Type B pancreatic cell (in vitro differentiated cells): Measurements from ENCODE around the gene CHD6. TPM values are rescaled to one million over a fixed set of nuclear protein-coding genes. Genes with fewer than 3 reads are reported as not detected.

ENCODE experiments used
- DNase-seq: peaks from one replicate; pipeline ENCODE4 v3.0.0; 2021; ENCODE audit warnings: mixed read lengths; ENCODE audit not compliant: unreplicated experiment; ENCODE audit errors: extremely low spot score
- H3K27ac Mint-ChIP-seq: 2 replicates; pipeline ENCODE4 v1.8.0; 2021; ENCODE audit warnings: mild to moderate bottlenecking, mixed read lengths
- H3K27me3 Mint-ChIP-seq: 2 replicates; pipeline ENCODE4 v1.8.0; 2021; ENCODE audit warnings: mixed read lengths
- H3K36me3 Mint-ChIP-seq: 2 replicates; pipeline ENCODE4 v1.8.0; 2021; ENCODE audit warnings: mixed read lengths
- H3K4me1 Mint-ChIP-seq: one replicate; pipeline ENCODE4 v1.8.0; 2021; ENCODE audit warnings: mixed read lengths; ENCODE audit not compliant: unreplicated experiment
- H3K4me3 Mint-ChIP-seq: 2 replicates; pipeline ENCODE4 v1.8.0; 2021; ENCODE audit warnings: mild to moderate bottlenecking, mixed read lengths
- H3K9me3 Mint-ChIP-seq: 2 replicates; pipeline ENCODE4 v1.8.0; 2021; ENCODE audit warnings: mixed read lengths
- total RNA-seq: library from RNA; stranded (reverse); gene quantifications from 2 replicates; pipeline ENCODE4 v1.2.1, GENCODE V29; 2021; ENCODE audit warnings: low replicate concordance
- TF ChIP-seq, protein P1 (sequence below): fragments of 200-600 bp; sonication (generic); conservative IDR thresholded peaks from 2 replicates; pipeline ENCODE4 v1.5.0; 2021; ENCODE audit warnings: antibody characterized with exemption, mild to moderate bottlenecking

Gene CHD6
- total RNA-seq, 1 donor from 2014 or later: 72.6 TPM

DNA sequence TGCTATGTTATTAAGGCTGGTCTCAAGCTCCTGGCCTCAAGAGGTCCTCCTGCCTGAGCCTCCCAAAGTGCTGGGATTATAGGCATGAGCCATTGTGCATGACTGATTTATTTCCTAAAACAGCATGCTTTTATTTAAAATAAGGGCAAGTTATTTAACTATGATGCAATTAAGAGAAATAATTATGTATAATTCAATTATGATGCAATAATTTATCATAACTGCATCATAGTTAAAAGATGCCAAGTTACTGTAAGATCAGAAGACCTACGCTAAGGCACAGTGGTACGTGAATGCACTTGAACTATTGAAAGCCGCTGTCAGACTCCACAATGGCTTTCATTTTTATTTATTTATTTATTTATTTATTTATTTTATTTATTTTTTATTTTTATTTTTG is 227.3 kb downstream of the CHD6 start:
- Mint-ChIP-seq H3K4me1 (peaks cover 37% of the 10 kb centered on the region), H3K9me3 (no peaks in the 10 kb centered on the region), H3K36me3 (no peaks in the 10 kb centered on the region), H3K27ac (no peak overlapping the region), H3K4me3 (no peak overlapping the region), H3K27me3 (peaks cover 2% of the 10 kb centered on the region)
- TF ChIP-seq, protein P1, sequence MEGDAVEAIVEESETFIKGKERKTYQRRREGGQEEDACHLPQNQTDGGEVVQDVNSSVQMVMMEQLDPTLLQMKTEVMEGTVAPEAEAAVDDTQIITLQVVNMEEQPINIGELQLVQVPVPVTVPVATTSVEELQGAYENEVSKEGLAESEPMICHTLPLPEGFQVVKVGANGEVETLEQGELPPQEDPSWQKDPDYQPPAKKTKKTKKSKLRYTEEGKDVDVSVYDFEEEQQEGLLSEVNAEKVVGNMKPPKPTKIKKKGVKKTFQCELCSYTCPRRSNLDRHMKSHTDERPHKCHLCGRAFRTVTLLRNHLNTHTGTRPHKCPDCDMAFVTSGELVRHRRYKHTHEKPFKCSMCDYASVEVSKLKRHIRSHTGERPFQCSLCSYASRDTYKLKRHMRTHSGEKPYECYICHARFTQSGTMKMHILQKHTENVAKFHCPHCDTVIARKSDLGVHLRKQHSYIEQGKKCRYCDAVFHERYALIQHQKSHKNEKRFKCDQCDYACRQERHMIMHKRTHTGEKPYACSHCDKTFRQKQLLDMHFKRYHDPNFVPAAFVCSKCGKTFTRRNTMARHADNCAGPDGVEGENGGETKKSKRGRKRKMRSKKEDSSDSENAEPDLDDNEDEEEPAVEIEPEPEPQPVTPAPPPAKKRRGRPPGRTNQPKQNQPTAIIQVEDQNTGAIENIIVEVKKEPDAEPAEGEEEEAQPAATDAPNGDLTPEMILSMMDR: no peak
- DNase-seq: no peak

DNA sequence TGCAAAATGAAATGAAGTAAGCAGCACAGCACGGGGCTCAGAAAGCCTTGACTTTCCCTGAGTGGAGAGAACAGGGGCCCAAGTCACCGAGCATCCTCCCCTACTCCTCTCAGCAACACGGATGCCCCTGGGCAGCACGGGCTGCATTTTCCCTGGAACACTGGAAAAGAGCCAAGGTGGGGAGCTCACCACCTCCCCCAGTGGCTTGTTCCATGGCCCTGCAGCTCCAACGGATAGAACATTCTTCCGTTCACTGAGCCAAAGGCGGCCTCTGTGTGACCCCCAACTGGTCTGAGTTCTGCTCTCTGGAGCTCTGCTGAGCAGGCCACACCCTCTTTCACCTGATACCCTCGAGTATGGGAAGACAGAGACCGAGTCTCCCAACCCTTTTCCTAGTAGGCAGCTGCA is 230.7 kb downstream of the CHD6 start:
- Mint-ChIP-seq H3K4me1 (peaks cover 35% of the 10 kb centered on the region), H3K9me3 (no peaks in the 10 kb centered on the region), H3K4me3 (no peak overlapping the region), H3K36me3 (no peaks in the 10 kb centered on the region), H3K27ac (no peak overlapping the region), H3K27me3 (peaks cover 2% of the 10 kb centered on the region)
- TF ChIP-seq, protein P1: no peak
- no peak for DNase-seq

DNA sequence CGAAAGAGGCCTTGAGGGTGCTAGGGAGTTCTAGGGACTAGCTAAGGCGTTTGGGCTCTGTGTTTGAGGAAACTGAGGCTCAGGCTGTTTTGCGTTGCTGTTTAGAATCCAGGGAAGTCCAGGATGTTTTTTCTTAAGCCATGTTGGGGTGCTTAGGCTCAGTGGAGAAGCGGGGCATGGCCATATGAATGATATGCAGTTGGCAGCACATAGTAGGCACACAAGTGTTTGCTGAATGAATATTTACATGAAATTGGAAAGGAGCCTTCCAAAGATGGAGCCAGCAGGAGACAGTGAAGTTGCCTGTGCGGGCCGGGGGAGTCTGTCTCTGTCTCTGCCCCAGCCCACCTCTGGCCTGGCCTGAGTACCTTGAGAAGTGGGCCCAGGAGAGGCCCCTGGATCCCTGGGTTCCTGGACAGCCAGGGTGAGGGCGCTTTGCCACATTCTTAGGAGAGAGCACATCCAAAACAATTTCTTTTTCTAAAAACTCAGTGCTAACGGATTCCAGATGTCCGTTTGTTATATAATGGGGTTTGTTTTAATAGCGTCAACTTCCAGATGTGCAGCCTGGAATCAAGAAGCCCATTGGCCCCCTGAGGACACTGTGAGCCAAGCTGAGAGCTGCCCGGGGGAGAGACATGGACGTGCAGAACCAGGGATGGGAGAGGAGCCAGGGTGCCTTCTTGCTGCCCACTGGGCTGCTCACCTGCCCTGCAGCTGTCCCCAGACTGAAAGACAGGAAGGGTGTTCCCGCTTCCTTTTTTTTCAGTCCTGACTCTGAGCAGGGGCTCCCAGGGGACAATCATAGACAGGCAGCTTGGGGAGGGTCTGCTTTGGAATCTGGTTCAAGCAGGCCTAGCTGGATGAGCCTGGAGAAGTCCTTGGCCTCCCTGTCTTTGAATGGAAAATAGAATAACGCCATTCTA is 231.4 kb downstream of the CHD6 start:
- H3K36me3 Mint-ChIP-seq: no peaks in the 10 kb centered on the region
- H3K4me1 Mint-ChIP-seq: peaks cover 30% of the 10 kb centered on the region
- H3K4me3 Mint-ChIP-seq: peak overlapping the region; percentile 31
- TF ChIP-seq, protein P1: no peak
- DNase-seq: no peak
- H3K27me3 Mint-ChIP-seq: peaks cover 2% of the 10 kb centered on the region
- no peak overlapping the region for H3K27ac Mint-ChIP-seq
- no peaks in the 10 kb centered on the region for H3K9me3 Mint-ChIP-seq

DNA sequence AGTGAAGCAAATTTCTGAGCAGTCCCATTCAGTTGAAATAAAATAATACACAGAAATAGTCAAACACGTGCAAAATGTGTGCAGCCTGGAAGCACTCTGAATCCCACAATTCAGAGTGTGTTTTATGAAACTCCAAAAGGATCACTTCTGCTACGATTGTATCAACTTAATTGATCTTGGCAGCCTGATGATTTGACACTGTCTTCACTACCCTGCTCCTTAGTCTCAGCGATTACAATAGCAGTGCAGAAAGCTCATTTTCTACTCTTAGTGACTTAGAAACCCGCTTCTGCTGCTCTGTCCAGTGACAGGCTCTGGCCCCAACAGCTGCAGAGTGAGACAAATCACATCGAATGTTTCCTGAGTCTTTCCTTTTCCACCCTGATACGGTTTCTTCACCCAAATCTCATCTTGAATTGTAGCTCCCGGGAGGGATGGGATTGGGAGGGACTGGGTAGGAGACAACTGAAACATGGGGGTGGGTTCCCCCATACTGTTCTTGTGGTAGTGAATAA is 235.3 kb downstream of the CHD6 start:
- Mint-ChIP-seq H3K27ac (no peak overlapping the region), H3K4me3 (no peak overlapping the region), H3K4me1 (peaks cover 21% of the 10 kb centered on the region), H3K36me3 (no peaks in the 10 kb centered on the region), H3K27me3 (no peaks in the 10 kb centered on the region), H3K9me3 (no peaks in the 10 kb centered on the region)
- TF ChIP-seq, protein P1: no peak
- DNase-seq: no peak

DNA sequence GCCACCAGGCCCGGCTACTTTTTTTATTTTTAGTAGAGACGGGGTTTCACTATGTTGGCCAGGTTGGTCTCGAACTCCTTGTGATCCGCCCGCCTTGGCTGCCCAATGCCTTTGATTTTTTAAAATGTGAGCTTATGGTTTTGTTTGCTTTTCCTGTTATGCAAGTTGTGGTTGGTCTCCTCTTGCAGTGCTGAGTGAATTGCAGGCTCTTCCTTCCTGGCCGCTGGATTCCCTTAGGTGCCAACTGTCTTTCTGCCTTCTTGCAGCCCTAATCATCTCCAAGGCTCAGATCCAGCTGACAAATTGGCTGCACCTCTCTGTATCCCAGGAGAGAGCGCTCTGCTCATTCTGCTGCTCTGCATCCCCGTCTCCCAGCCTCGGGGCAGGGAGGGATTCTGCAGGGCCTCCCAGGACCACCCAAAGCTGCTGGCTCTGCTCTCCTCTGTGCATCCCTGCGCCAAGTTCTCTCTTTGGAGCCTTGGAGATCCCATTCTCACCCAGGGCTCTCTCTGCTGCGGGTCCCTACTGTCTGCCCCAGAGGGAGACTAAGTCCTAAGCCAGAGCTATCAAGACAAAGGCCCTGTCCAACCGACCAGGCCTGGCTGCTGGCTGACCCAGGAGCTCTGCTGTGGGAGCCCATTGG is 237.5 kb downstream of the CHD6 start:
- DNase-seq: no peak
- Mint-ChIP-seq H3K27ac (no peak overlapping the region), H3K36me3 (no peaks in the 10 kb centered on the region), H3K4me1 (peaks cover 9% of the 10 kb centered on the region), H3K9me3 (no peaks in the 10 kb centered on the region), H3K4me3 (no peak overlapping the region), H3K27me3 (peaks cover 7% of the 10 kb centered on the region)
- TF ChIP-seq, protein P1: no peak
